HG03175 (cell line): ENCODE results near the gene GNB5.

Source experiments
- ATAC-seq: cut with Tn5 transposase; IDR thresholded peaks from one replicate; pipeline ENCODE4 v1.9.1; 2021; ENCODE audit warnings: mild to moderate bottlenecking, moderate library complexity; ENCODE audit not compliant: unreplicated experiment

The GNB5 gene

DNA sequence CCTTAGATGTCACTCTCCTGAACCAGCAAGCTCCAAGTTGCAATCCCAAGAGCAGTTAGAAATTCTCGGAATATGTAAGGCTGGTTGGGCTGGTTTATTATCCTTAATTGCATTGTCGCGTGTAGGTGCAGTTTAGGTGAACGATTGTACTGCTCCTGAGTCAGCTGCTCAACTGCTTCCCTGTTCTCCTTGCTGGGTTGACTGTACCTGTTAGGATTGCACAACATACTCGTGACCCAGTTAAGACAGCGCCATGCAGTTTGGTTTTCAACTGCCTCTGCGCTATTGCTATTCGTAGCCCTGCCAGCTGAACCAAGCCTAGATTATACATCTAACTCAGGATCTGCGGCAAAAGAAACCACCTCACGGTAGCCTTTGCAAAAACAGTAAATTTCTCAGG lies 119.6 kb downstream of the GNB5 start:
- ATAC-seq: no peak

DNA sequence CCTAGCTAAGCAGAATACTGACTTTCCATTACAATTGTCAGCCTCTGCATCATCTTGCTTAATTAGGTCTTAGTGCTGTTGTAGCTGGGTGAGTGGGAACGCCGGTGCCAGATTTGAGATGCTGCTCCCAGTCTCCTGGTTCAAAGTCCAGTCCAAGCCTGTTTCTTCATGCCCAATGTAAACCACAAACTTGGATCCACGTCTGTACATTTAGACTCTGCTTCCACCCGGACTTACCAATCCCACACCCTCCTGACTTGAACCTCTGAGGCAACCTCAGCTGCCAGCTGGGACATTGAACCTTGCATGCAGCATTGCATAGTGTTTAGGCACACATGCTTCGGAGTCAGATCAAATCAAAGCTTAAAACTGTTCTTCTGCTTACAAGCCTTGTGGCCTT lies 121.6 kb downstream of the GNB5 start:
- no peak for ATAC-seq

DNA sequence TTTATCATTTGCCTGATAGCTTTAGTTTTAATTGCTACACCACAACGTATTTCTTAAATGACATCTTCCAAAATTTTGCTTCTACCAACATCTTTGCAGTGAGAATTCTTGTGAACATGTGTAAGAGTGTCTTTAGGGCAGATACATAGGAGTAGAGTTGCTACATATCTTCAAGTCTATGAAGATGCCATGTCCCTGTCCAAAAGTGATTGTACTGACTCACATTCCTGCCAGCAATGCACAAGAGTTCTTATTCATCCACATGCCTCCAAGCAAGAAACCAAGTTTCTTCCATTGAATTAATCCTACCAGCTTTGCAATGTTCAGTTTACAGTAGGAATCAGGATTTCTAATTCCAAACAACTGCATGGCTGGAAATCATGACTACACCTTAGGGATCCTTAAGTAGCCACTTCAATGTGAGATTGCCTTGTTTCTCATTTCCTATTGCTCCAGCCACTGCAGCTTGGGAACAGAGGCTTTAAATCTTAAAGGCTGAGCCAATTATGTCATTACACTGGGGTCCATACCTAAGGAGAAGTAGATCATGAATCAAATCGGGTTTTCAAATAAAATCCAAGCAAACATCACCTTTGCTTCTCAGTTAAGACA lies 123.1 kb downstream of the GNB5 start:
- ATAC-seq: no peak

DNA sequence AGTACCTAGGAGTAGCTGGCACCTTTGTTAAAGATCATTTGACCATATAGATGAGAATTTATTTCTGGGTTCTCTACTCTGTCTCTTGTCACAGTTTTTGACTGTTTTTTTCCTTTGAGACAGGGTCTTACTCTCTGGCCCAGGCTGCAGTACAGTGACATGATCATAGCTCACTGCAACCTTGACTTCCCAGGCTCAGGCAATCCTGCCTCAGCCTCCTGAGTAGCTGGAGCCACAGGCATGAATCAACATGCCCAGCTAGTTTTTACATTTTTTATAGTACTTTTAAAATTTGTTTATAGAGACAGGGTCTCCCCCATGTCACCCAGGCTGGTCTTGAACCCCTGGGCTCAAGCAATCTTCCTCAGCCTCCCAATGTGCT lies 123.7 kb downstream of the GNB5 start:
- no peak for ATAC-seq

- no peak for ATAC-seq
Measured at GRCh38 chr15:52066842-52067544, 124.2 kb downstream of the GNB5 start.
